ENCODE results near the gene NTM. TPM values are rescaled to one million over a fixed set of nuclear protein-coding genes. Genes with fewer than 3 reads are reported as not detected.

Gene NTM
- total RNA-seq, 1 donor from 2014 or later: 2.9 TPM

- no peak for DNase-seq (ENCODE audit: low spot score)
These were observed 263.7 kb downstream of the NTM start for GRCh38 chr11:131633921-131634715.

- no peak for DNase-seq (ENCODE audit: low spot score)
These were observed 267.2 kb downstream of the NTM start for GRCh38 chr11:131637469-131638175.

GRCh38 chr11:131638889-131639288, 268.5 kb downstream of the NTM start:
- DNase-seq (ENCODE audit: low spot score): no peak

- DNase-seq (ENCODE audit: low spot score): no peak
These were observed 269.9 kb downstream of the NTM start for GRCh38 chr11:131640320-131640719.

DNA sequence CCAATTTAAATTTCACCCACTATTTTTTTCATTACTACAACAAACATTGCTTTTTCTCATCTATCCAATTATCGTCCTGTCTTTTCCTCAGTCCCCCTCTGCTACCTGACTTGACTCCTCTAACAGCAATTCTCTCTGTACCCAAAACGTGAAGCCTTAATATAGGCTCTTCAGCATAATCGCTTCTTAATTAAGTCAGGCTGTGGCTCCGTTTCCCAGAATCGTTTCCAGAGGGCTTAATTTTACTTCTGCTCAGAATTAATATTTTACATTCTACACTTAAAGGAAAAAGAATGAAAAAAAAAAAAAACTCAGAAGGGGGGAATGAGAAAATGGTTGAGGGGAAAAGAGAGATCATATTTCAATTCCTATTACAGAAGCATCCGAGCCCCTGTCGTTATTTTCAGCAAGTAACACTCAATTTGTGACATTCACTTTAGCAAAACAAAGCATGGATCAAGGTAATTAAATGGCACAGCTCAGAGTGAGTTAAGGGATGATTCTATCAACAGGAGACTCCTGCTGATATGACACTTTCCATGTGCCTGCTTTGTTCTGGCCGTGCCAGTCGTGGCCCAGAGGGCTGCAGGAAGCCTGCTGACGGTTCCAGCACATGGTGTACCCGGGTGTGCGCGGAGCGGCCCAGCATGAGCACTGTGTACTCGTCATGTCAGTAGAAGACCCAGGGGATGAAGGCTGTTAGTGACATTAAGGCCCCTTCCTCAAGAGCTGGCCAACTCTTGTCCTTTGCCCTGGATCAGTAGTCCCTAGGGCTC, 272.5 kb downstream of the NTM start:
- DNase-seq (ENCODE audit: low spot score): no peak

- DNase-seq (ENCODE audit: low spot score): no peak
These were observed 273.9 kb downstream of the NTM start for GRCh38 chr11:131644204-131644795.

GRCh38 chr11:131645237-131645636, 274.8 kb downstream of the NTM start:
- DNase-seq (ENCODE audit: low spot score): no peak

GRCh38 chr11:131649856-131650255, 279.4 kb downstream of the NTM start:
- no peak for DNase-seq (ENCODE audit: low spot score)

DNA sequence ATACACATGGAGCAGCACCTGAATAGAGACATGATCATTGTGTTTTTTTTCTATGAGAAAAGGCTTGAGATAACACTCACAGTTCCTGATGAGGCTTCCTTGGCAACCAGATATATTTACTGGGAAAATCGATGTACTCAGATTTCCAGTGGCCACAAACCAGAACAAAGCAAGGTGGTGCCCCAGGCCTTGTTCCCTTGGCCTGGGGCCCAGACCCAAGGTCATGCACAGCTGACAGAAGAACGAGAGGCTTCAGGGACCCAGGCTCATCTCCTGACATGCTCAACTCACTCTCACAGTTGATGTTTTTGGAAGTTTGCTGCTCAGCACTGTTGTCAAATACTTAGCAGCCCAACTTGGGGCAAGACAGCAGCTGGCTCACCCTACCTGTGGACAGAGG, 281.8 kb downstream of the NTM start:
- DNase-seq (ENCODE audit: low spot score): no peak

DNA sequence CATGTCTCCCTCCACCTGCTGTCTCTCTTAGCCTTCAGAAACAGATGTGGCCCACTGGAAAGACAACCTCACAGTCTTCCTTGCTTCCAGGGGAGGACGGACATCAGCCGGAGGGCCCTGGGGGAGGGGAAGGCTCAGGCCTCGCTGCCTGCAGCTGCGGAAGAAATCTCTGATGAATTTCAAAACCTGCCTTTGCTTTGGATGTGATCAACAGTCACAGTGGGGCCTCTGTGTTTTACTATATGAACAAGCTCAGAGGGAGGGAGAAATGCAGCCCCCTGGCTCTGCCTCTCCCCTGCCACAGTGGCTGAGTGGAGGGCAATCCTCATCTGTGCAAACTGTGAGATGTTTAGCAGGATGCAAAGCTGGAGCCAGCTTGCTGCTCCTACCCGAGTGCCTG, 282.8 kb downstream of the NTM start:
- no peak for DNase-seq (ENCODE audit: low spot score)

DNA sequence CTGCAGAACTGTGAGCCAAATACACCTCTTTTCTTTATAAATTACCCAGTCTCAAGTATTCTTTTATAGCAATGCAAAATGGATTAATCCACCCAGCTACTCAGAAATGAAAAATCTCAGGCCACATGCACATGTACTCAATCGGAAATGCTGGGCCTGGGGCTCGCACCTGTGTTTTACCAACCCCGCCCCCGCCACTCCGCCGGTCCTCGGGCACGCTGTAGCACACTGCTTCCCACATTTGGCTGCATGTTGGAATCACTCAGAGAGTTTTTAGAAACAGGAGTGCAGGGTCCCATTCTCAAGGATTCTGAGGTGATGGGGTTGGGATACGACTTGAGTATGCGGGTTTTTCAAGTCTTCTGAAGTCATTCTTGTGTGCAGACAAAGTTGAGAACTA, 284.4 kb downstream of the NTM start:
- DNase-seq (ENCODE audit: low spot score): no peak

- DNase-seq (ENCODE audit: low spot score): no peak
These were observed 285.9 kb downstream of the NTM start for GRCh38 chr11:131656179-131656838.

GRCh38 chr11:131656839-131657211, 286.4 kb downstream of the NTM start:
- DNase-seq (ENCODE audit: low spot score): no peak

- DNase-seq (ENCODE audit: low spot score): no peak
These were observed 288.0 kb downstream of the NTM start for GRCh38 chr11:131658414-131658813.

GRCh38 chr11:131658952-131659351, 288.5 kb downstream of the NTM start:
- DNase-seq (ENCODE audit: low spot score): no peak

DNA sequence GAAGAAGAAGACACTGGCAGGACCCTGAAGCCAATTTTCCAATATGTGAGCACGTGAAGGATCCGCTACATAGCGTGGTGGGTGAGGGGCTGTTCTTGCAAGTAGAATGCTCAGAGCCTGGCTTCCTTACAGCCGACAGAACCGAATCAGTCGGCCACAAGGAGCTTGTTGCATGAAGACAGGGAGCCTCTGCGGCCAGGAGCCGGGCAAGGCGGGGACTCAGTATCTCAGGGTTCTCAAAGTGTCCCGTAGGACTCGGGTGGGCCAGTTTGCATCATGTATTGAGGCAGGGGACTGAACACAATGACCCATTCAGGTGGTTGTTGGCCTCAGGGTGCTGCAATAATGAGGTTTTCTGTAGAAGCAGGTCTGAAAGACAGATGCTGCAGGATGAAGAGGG, 289.5 kb downstream of the NTM start:
- no peak for DNase-seq (ENCODE audit: low spot score)

DNA sequence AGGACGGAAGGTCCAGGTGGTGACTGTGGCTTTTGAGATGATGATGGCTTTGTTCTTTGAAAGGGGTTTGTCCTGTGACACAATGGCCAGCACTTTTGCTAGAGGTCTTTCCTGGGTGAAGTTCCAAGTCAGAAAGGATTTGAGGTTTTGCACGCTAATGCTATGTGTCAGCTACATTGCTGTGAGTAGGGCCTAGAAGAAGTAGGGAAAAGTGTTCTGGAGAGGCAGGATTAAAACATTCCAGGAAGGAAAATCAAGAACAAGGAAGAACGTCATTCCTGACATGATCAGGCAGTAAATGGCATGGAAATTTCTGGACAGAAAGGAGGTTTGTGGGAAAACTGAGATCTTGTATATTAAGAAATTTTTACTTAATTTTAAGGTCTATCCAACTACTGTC, 290.7 kb downstream of the NTM start:
- no peak for DNase-seq (ENCODE audit: low spot score)

DNA sequence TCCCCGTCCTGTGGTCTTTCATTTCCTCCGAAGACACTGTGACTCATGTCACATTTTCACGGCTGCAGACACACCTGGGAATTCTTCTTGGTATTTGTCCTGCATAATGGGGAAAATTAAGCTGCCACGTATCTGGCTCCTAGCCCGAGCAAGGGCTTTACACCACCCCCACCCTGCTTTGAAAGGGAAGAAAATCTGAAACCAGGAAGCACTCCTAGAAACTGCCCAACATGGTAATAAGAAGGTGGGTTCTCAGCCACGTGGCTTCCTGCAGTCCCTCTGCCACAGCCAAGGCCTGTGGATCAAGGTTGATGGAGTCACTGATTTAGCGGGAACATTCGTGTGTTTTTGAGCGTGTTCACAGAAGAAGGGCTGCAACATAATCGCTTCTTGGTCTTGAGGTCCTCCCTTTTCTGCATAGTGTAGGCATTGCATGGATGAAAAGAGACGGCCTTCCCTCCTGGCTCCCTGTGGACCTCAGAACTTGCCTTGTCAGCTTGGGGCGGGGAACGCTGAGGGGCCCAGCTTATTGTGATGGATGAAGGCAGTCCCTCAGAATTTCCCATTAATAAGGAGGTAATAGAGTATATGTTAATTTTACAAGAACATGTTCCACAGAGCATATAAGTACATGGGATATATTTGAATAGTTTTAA, 292.0 kb downstream of the NTM start:
- no peak for DNase-seq (ENCODE audit: low spot score)

DNA sequence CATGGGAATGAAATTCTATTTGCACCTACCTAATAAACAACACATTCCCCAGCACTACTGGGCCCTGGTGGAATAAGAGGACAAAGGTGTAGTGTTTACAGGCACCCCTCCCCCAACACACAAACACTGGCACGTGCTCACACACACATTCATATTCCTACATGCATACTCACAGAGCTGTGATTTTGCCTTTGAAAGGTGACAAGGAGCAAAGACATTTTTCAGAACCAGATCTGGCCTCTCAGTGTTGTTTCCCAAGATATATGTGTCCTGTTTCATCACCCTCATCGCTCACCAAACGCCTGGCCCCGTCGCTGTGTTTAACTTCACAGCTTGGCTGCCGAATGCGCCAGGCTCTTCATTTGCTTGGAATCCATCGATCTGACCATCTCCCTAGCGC, 292.6 kb downstream of the NTM start:
- no peak for DNase-seq (ENCODE audit: low spot score)

DNA sequence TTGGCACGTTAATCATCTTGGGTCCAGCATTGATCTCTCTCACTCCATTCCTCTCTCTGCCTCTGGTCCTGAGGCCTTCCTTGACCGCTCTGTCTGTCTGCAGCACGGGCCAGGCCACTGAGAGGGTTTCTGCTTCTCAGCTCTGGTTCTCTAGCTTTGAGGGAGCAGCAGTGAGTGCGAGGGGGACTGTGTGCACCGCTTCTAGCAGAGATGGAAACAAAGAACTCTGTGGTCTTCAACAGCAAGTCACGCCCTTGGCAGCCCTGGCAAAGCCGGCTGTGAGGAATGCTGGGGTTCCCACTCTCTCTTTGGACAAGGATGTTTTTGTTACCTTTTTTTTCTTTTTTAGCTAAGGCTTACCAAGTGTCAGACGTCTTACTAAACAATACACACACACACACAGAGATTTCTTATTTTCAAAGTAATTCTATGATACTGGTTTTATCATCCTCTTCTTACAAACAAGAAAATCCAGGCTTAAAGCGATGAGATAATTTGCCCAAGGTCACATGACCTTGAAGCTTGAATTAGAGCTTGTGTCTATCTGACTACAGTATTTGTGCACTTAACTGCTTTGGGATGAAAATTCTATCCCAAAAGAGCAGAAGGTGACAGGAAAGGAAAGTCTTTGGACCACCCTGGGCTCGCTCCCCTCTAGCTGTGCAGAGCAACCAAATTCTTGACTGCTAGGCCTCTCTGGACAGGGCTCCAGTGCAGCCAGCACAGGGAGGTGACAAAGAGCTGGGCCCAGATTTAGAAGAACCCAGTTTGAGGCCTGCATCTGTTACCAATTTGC, 293.2 kb downstream of the NTM start:
- no peak for DNase-seq (ENCODE audit: low spot score)

All from mesenteric fat pad (tissue), 1 donor.